Hepatocyte (in vitro differentiated cells): ENCODE data around the gene C1orf198. TPM values are rescaled to one million over a fixed set of nuclear protein-coding genes. Genes with fewer than 3 reads are reported as not detected.

Source experiments
- DNase-seq: peaks from one replicate; pipeline ENCODE4 v3.0.0-alpha.2; 2016; ENCODE audit warnings: low spot score
- H2AFZ ChIP-seq: fragments of 200-600 bp; sonication (generic); 2 replicates; pipeline ENCODE4 v1.6.0; 2016; ENCODE audit warnings: antibody characterized with exemption, mild to moderate bottlenecking
- H3K27ac ChIP-seq: fragments of 200-600 bp; sonication (generic); 2 replicates; pipeline ENCODE4 v1.5.1; 2016; ENCODE audit warnings: mild to moderate bottlenecking
- H3K27me3 ChIP-seq: fragments of 200-600 bp; sonication (generic); 2 replicates; pipeline ENCODE4 v1.6.1; 2016
- H3K36me3 ChIP-seq: fragments of 200-600 bp; sonication (generic); replicated peaks from 2 replicates; pipeline ENCODE4 v1.5.1; 2016; ENCODE audit warnings: low read depth; ENCODE audit not compliant: insufficient read depth
- H3K4me1 ChIP-seq: fragments of 200-600 bp; sonication (generic); 2 replicates; pipeline ENCODE4 v1.5.1; 2016; ENCODE audit warnings: mild to moderate bottlenecking, moderate library complexity; ENCODE audit not compliant: insufficient read depth
- H3K4me2 ChIP-seq: fragments of 200-600 bp; sonication (generic); 2 replicates; pipeline ENCODE4 v1.6.0; 2016
- H3K4me3 ChIP-seq: fragments of 200-600 bp; sonication (generic); 2 replicates; pipeline ENCODE4 v1.5.1; 2016; ENCODE audit warnings: mild to moderate bottlenecking
- H3K79me2 ChIP-seq: fragments of 200-600 bp; sonication (generic); 2 replicates; pipeline ENCODE4 v1.6.0; 2017; ENCODE audit warnings: mild to moderate bottlenecking
- H3K9me2 ChIP-seq: fragments of 200-600 bp; sonication (generic); replicated peaks from 2 replicates; pipeline ENCODE4 v1.6.0; 2017; ENCODE audit warnings: mild to moderate bottlenecking; ENCODE audit not compliant: insufficient read depth
- H3K9me3 ChIP-seq: fragments of 200-600 bp; sonication (generic); 2 replicates; pipeline ENCODE4 v1.5.1; 2016; ENCODE audit warnings: low read depth, mild to moderate bottlenecking
- H4K20me1 ChIP-seq: fragments of 200-600 bp; sonication (generic); 2 replicates; pipeline ENCODE4 v1.6.0; 2016; ENCODE audit warnings: mild to moderate bottlenecking; ENCODE audit not compliant: insufficient read depth, poor library complexity, severe bottlenecking
- CTCF ChIP-seq: fragments of 200-600 bp; sonication (generic); IDR thresholded peaks from 2 replicates; pipeline ENCODE4 v1.5.1; 2016; ENCODE audit warnings: antibody characterized with exemption, mild to moderate bottlenecking; ENCODE audit not compliant: poor library complexity
- EZH2 ChIP-seq: fragments of 200-600 bp; sonication (generic); IDR thresholded peaks from 2 replicates; pipeline ENCODE4 v1.6.1; 2016; ENCODE audit warnings: antibody characterized with exemption, mild to moderate bottlenecking, borderline replicate concordance
- EZH2phosphoT487 ChIP-seq: fragments of 200-600 bp; sonication (generic); IDR thresholded peaks from one replicate; pipeline ENCODE4 v1.6.1; 2018; ENCODE audit warnings: antibody characterized with exemption, mild to moderate bottlenecking, low read depth, moderate library complexity; ENCODE audit not compliant: unreplicated experiment, severe bottlenecking
- WGBS: methylation state at CpG from one replicate; pipeline ENCODE4 v1.1.6; 2016; ENCODE audit warnings: low lambda C conversion rate; ENCODE audit errors: missing lambda C conversion rate; 5-methylcytosine and 5-hydroxymethylcytosine counted together
- polyA plus RNA-seq: library from polyadenylated mRNA; unstranded; fragments of >200 nt; fragmentation: Nextera tagmentation; extraction: Ambion mirVana; gene quantifications from 2 replicates; pipeline ENCODE4 v1.2.1, GENCODE V29; 2016
- total RNA-seq: library from RNA; depleted of rRNA; stranded (reverse); fragments of >200 nt; gene quantifications from 2 replicates; pipeline ENCODE4 v1.2.3, GENCODE V29; 2014

C1orf198 gene
- total and polyA plus RNA-seq, 2 experiments from 2014 or later, result 41.4 to 56.9 TPM

DNA sequence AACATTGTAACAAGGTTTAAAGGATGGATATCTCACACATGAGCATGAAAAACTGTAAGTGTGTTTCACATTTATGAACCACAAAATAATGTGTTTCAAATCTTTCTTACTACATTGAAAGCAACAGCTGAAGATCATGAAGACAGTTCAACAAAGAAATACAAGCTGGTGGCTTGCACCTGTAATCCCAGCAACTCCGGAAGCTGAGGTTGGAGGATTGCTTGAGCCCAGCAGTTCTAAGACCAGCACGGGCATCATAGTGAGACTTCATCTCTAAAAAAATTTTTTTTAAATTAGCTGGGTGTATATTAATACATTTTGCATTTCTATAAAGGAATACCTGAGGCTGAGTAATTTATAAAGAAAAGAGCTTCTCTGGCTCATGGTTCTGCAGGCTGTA, 27.1 kb upstream of the C1orf198 start:
- 91% methylated on average over 2 of the region's 2 CpGs for WGBS
- H3K4me3 ChIP-seq, result no peak overlapping the region
- no peak for DNase-seq
- no peak overlapping the region for H3K4me2 ChIP-seq
- no peaks in the 10 kb centered on the region for H4K20me1 ChIP-seq
- H3K79me2 ChIP-seq, result no peaks in the 10 kb centered on the region
- no peak overlapping the region for H3K27ac ChIP-seq
- H2AFZ ChIP-seq, result no peak overlapping the region
- no peaks in the 10 kb centered on the region for H3K27me3 ChIP-seq
- H3K36me3 ChIP-seq, result no peaks in the 10 kb centered on the region
- TF ChIP-seq EZH2, result no peak
- no peak for TF ChIP-seq EZH2phosphoT487
- TF ChIP-seq CTCF, result no peak
- H3K4me1 ChIP-seq, result peaks cover 5% of the 10 kb centered on the region
- no peaks in the 10 kb centered on the region for H3K9me2 ChIP-seq
- H3K9me3 ChIP-seq, result no peaks in the 10 kb centered on the region

DNA sequence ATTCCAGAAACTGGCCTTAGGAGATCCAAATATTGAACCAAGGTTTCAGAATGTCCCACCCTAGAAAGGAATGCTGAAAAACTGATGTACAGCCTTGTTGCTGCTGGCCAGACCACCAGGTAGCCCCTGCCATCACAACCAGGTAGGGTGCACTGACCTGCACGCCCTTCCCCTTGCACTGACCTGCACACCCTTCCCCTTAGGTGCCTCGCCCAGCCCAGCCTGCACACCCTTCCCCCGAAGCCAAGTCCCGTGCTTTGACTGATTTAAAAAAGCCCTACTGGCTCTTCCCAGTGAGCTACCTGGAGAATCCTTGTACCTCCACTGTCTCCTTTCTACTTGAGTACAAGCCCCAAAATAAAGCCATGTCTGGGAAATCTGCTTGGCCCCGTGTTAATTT, 26.3 kb upstream of the C1orf198 start:
- H3K27ac ChIP-seq, result no peak overlapping the region
- H2AFZ ChIP-seq, result no peak overlapping the region
- no peaks in the 10 kb centered on the region for H3K36me3 ChIP-seq
- no peaks in the 10 kb centered on the region for H3K27me3 ChIP-seq
- whole genome bisulfite sequencing, result 74% methylated on average over 5 of the region's 5 CpGs
- H3K4me3 ChIP-seq, result no peak overlapping the region
- H4K20me1 ChIP-seq, result no peaks in the 10 kb centered on the region
- no peaks in the 10 kb centered on the region for H3K9me2 ChIP-seq
- no peaks in the 10 kb centered on the region for H3K79me2 ChIP-seq
- TF ChIP-seq EZH2 (no peak), CTCF (no peak), EZH2phosphoT487 (no peak)
- H3K9me3 ChIP-seq, result no peaks in the 10 kb centered on the region
- DNase-seq, result no peak
- H3K4me2 ChIP-seq, result no peak overlapping the region
- peaks cover 5% of the 10 kb centered on the region for H3K4me1 ChIP-seq

GRCh38 chr1:230894032-230894431, 25.7 kb upstream of the C1orf198 start:
- Histone ChIP-seq H3K9me3 (no peaks in the 10 kb centered on the region), H3K4me1 (peaks cover 5% of the 10 kb centered on the region), H3K4me2 (no peak overlapping the region), H2AFZ (no peak overlapping the region), H3K36me3 (no peaks in the 10 kb centered on the region), H3K27me3 (no peaks in the 10 kb centered on the region), H3K79me2 (no peaks in the 10 kb centered on the region), H3K9me2 (no peaks in the 10 kb centered on the region), H3K27ac (no peak overlapping the region), H3K4me3 (no peak overlapping the region), H4K20me1 (no peaks in the 10 kb centered on the region)
- DNase-seq, result no peak
- no peak for TF ChIP-seq CTCF
- no peak for TF ChIP-seq EZH2
- TF ChIP-seq EZH2phosphoT487, result no peak
- 85% methylated on average over 6 of the region's 6 CpGs for WGBS

- Histone ChIP-seq H3K27me3 (no peaks in the 10 kb centered on the region), H4K20me1 (no peaks in the 10 kb centered on the region), H3K4me1 (peaks cover 5% of the 10 kb centered on the region), H3K4me3 (no peak overlapping the region), H3K36me3 (no peaks in the 10 kb centered on the region), H3K27ac (peak overlapping the region; percentile 1), H3K9me2 (no peaks in the 10 kb centered on the region), H2AFZ (no peak overlapping the region), H3K4me2 (no peak overlapping the region), H3K79me2 (no peaks in the 10 kb centered on the region), H3K9me3 (no peaks in the 10 kb centered on the region)
- DNase-seq, result no peak
- WGBS, result 72% methylated on average over 6 of the region's 6 CpGs
- no peak for TF ChIP-seq CTCF
- TF ChIP-seq EZH2phosphoT487, result no peak
- TF ChIP-seq EZH2, result no peak
Observed at GRCh38 chr1:230892018-230892491, 23.7 kb upstream of the C1orf198 start.
